ENCODE measurements around the gene SH3RF1. TPM values are rescaled to one million over a fixed set of nuclear protein-coding genes. Genes with fewer than 3 reads are reported as not detected.

SH3RF1 gene
- total RNA-seq, 1 experiment from 2014 or later: 59.5 TPM

GRCh38 chr4:169202878-169203277 is 67.9 kb downstream of the SH3RF1 start:
- BruUV-seq (replicated peaks): no TSS peak
- DNase-seq (ENCODE audit: low read depth, low spot score): no peak
- no peak overlapping the region for H3K9ac ChIP-seq (ENCODE audit: low read length)
- H3K4me3 ChIP-seq (replicated peaks in 1 of 2; ENCODE audit: low read depth in 1 of 2, low read length in 2 of 2): no peak overlapping the region
- no peaks in the 10 kb centered on the region for H3K27me3 ChIP-seq (ENCODE audit: insufficient read depth, low read length)
- ChIA-PET CTCF (no interaction called here), RAD21 (ENCODE audit: low non-redundant PET in 1 of 2, low total read pairs in 2 of 2, uncharacterized antibody in 2 of 2, unreplicated experiment in 2 of 2) (no interaction called here), POLR2A (interaction anchor here (1.2 kb wide), 1 partner anchor 87 kb away, joined by 3 read pairs; no protein-coding TSS in a partner anchor)
- intact Hi-C loops (cut with micrococcal nuclease): no loop called here
- no peaks in the 10 kb centered on the region for H3K9me3 ChIP-seq (ENCODE audit: control insufficient read depth in 1 of 2, insufficient read depth in 1 of 2, low read depth in 1 of 2, low read length in 2 of 2)
- peaks cover 97% of the 10 kb centered on the region for H3K79me2 ChIP-seq (ENCODE audit: insufficient read depth, low read length)
- peaks cover 7 to 32% of the 10 kb centered on the region in 2 experiments for H3K4me1 ChIP-seq (ENCODE audit: control insufficient read depth in 1 of 2, insufficient read depth in 2 of 2, low read length in 2 of 2)
- H3K36me3 ChIP-seq (ENCODE audit: control insufficient read depth in 1 of 2, insufficient read depth in 2 of 2, low read length in 2 of 2): no peaks in the 10 kb centered on the region
- ATAC-seq: no peak
- no peak overlapping the region for H3K27ac ChIP-seq (ENCODE audit: low read depth, low read length)
- H3K9me2 ChIP-seq (ENCODE audit: insufficient read depth): no peaks in the 10 kb centered on the region
- H4K20me1 ChIP-seq (ENCODE audit: insufficient read depth): no peaks in the 10 kb centered on the region; the same call in 1 of the 2 replicates
- H3K4me2 ChIP-seq (ENCODE audit: low read length): no peak overlapping the region
- H2AFZ ChIP-seq (ENCODE audit: low read depth, low read length, poor library complexity, severe bottlenecking): no peak overlapping the region
- TF ChIP-seq, protein P1, sequence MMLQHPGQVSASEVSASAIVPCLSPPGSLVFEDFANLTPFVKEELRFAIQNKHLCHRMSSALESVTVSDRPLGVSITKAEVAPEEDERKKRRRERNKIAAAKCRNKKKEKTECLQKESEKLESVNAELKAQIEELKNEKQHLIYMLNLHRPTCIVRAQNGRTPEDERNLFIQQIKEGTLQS (IDR thresholded peaks at IDR 0.05): no peak
- TF ChIP-seq ELF1 (IDR thresholded peaks at IDR 0.05; ENCODE audit: borderline replicate concordance, low read depth): no peak
- TF ChIP-seq JUND (IDR thresholded peaks at IDR 0.05): no peak
- TF ChIP-seq ZBTB33 (IDR thresholded peaks at IDR 0.05; ENCODE audit: extremely low read depth, insufficient replicate concordance, low read length): no peak
- TF ChIP-seq POLR2A (IDR thresholded peaks at IDR 0.05; ENCODE audit: borderline replicate concordance, extremely low read depth, insufficient read depth, insufficient read length): no peak
- no peak for TF ChIP-seq SP1 (IDR thresholded peaks at IDR 0.05; ENCODE audit: low read depth)
- TF ChIP-seq EZH2phosphoT487 (IDR thresholded peaks at IDR 0.05; ENCODE audit: borderline replicate concordance): no peak

GRCh38 chr4:169202145-169202699 is 68.5 kb downstream of the SH3RF1 start:
- BruUV-seq (replicated peaks): no TSS peak
- DNase-seq (ENCODE audit: low read depth, low spot score) (no peak), ATAC-seq (no peak)
- TF ChIP-seq CEBPB (IDR thresholded peaks at IDR 0.05; ENCODE audit: low read depth) (no peak), FOSL1 (IDR thresholded peaks at IDR 0.05; ENCODE audit: low read depth) (no peak), ZFX (IDR thresholded peaks at IDR 0.05) (no peak), POLR2AphosphoS5 (IDR thresholded peaks at IDR 0.05; ENCODE audit: low read depth, low read length) (no peak), EZH2phosphoT487 (IDR thresholded peaks at IDR 0.05; ENCODE audit: borderline replicate concordance) (no peak), CTCF (IDR thresholded peaks at IDR 0.05 in 2 of 3, conservative IDR thresholded peaks at IDR 0.05 in 1 of 3; ENCODE audit: borderline replicate concordance in 1 of 3, insufficient read depth in 1 of 3, low read depth in 2 of 3, low read length in 2 of 3) (no peak)
- no peaks in the 10 kb centered on the region for H3K9me2 ChIP-seq (ENCODE audit: insufficient read depth)
- ChIA-PET CTCF (no interaction called here), POLR2A (no interaction called here), RAD21 (ENCODE audit: low non-redundant PET in 1 of 2, low total read pairs in 2 of 2, uncharacterized antibody in 2 of 2, unreplicated experiment in 2 of 2) (no interaction called here)
- H3K4me2 ChIP-seq (ENCODE audit: low read length): no peak overlapping the region
- no peaks in the 10 kb centered on the region for H3K27me3 ChIP-seq (ENCODE audit: insufficient read depth, low read length)
- no peaks in the 10 kb centered on the region for H3K36me3 ChIP-seq (ENCODE audit: control insufficient read depth in 1 of 2, insufficient read depth in 2 of 2, low read length in 2 of 2)
- intact Hi-C loops (cut with micrococcal nuclease): no loop called here
- no peaks in the 10 kb centered on the region for H3K9me3 ChIP-seq (ENCODE audit: control insufficient read depth in 1 of 2, insufficient read depth in 1 of 2, low read depth in 1 of 2, low read length in 2 of 2)
- H3K27ac ChIP-seq (ENCODE audit: low read depth, low read length): no peak overlapping the region
- no peak overlapping the region for H3K9ac ChIP-seq (ENCODE audit: low read length)
- H2AFZ ChIP-seq (ENCODE audit: low read depth, low read length, poor library complexity, severe bottlenecking): no peak overlapping the region
- H3K4me3 ChIP-seq (replicated peaks in 1 of 2; ENCODE audit: low read depth in 1 of 2, low read length in 2 of 2): no peak overlapping the region
- peaks cover 97% of the 10 kb centered on the region for H3K79me2 ChIP-seq (ENCODE audit: insufficient read depth, low read length)
- peaks cover 7 to 27% of the 10 kb centered on the region in 2 experiments for H3K4me1 ChIP-seq (ENCODE audit: control insufficient read depth in 1 of 2, insufficient read depth in 2 of 2, low read length in 2 of 2)
- H4K20me1 ChIP-seq (ENCODE audit: insufficient read depth): no peaks in the 10 kb centered on the region; the same call in 1 of the 2 replicates
